ENCODE data around the gene YAF2. TPM values are rescaled to one million over a fixed set of nuclear protein-coding genes. Genes with fewer than 3 reads are reported as not detected.

YAF2 gene
- 11.7 and 19.9 TPM in 2 replicates for total RNA-seq (2014; rRNA removed; shearing (Covaris generic))

- peak; percentile 85 for DNase-seq (ENCODE audit: low read depth)
Measured at GRCh38 chr12:42238240-42239140, at the start of gene YAF2. Gene YAF2 (minus strand): TSS chr12:42238248. CDS start chr12:42238180, 68 bp downstream.

GRCh38 chr12:42286741-42287140 is 48.7 kb upstream of the YAF2 start:
- no peak for DNase-seq (ENCODE audit: low read depth)

- no peak for DNase-seq (ENCODE audit: low read depth)
Measured at GRCh38 chr12:42285431-42285830, 47.4 kb upstream of the YAF2 start.

- DNase-seq (ENCODE audit: low read depth): no peak
Measured at GRCh38 chr12:42284876-42285275, 46.8 kb upstream of the YAF2 start.

GRCh38 chr12:42284157-42284556 is 46.1 kb upstream of the YAF2 start:
- no peak for DNase-seq (ENCODE audit: low read depth)

- DNase-seq (ENCODE audit: low read depth): no peak
Measured at GRCh38 chr12:42283739-42284138, 45.7 kb upstream of the YAF2 start.

GRCh38 chr12:42282294-42282693 is 44.2 kb upstream of the YAF2 start:
- DNase-seq (ENCODE audit: low read depth): no peak

GRCh38 chr12:42281844-42282243 is 43.8 kb upstream of the YAF2 start:
- DNase-seq (ENCODE audit: low read depth): no peak

- DNase-seq (ENCODE audit: low read depth): no peak
Measured at GRCh38 chr12:42281278-42281677, 43.2 kb upstream of the YAF2 start.

GRCh38 chr12:42278128-42278510 is 40.1 kb upstream of the YAF2 start:
- no peak for DNase-seq (ENCODE audit: low read depth)

GRCh38 chr12:42277396-42278127 is 39.5 kb upstream of the YAF2 start:
- no peak for DNase-seq (ENCODE audit: low read depth)

GRCh38 chr12:42275499-42275898 is 37.5 kb upstream of the YAF2 start:
- no peak for DNase-seq (ENCODE audit: low read depth)

GRCh38 chr12:42273706-42274105 is 35.7 kb upstream of the YAF2 start:
- no peak for DNase-seq (ENCODE audit: low read depth)

GRCh38 chr12:42270596-42270995 is 32.5 kb upstream of the YAF2 start:
- no peak for DNase-seq (ENCODE audit: low read depth)

GRCh38 chr12:42267413-42268190 is 29.6 kb upstream of the YAF2 start:
- DNase-seq (ENCODE audit: low read depth): no peak

- no peak for DNase-seq (ENCODE audit: low read depth)
Measured at GRCh38 chr12:42266579-42267230, 28.7 kb upstream of the YAF2 start.

GRCh38 chr12:42262271-42262670 is 24.2 kb upstream of the YAF2 start:
- DNase-seq (ENCODE audit: low read depth): no peak

- no peak for DNase-seq (ENCODE audit: low read depth)
Measured at GRCh38 chr12:42261708-42262107, 23.7 kb upstream of the YAF2 start.

- DNase-seq (ENCODE audit: low read depth): no peak
Measured at GRCh38 chr12:42260518-42260917, 22.5 kb upstream of the YAF2 start.

- no peak for DNase-seq (ENCODE audit: low read depth)
Measured at GRCh38 chr12:42259699-42260098, 21.7 kb upstream of the YAF2 start.

GRCh38 chr12:42255866-42256261 is 17.8 kb upstream of the YAF2 start:
- no peak for DNase-seq (ENCODE audit: low read depth)

Data from RPMI7951 (cell line).